ENCODE data around the gene SNRPA1.

The SNRPA1 gene

DNA sequence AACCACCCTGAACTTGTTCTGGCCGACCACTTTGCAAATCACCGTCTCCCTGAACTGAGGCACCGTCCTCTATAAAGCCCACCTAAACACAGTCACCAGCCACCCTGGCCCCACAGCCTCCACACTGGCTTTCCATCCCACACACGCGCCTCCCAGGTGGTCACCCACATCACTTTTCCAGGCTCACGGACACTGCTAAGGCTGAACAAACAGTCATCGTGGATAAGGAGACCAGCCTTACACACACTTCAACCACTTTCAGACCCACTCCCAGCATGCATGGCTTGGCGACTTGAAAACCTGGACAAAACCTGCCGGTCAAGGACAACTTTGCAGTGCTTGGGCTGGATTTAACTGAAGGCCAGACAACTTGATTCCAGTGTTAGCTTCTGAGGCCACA lies 51.6 kb downstream of the SNRPA1 start:
- H3K4me1 ChIP-seq (ENCODE audit: control insufficient read depth in 1 of 2, insufficient read depth in 2 of 2, low read length in 2 of 2) = peaks cover 0 to 37% of the 10 kb centered on the region in 2 donors
- H3K27me3 ChIP-seq (ENCODE audit: low read depth, low read length) = no peaks in the 10 kb centered on the region
- H3K27ac ChIP-seq (ENCODE audit: low read length) = no peak overlapping the region
- no peak overlapping the region for H3K4me3 ChIP-seq (ENCODE audit: low read depth in 1 of 2, low read length in 2 of 2)
- H3K36me3 ChIP-seq (ENCODE audit: control insufficient read depth in 1 of 2, insufficient read depth in 2 of 2, low read length in 2 of 2) = no peaks in the 10 kb centered on the region
- H3K9me3 ChIP-seq (ENCODE audit: control insufficient read depth in 1 of 2, low read length in 2 of 2) = no peaks in the 10 kb centered on the region

DNA sequence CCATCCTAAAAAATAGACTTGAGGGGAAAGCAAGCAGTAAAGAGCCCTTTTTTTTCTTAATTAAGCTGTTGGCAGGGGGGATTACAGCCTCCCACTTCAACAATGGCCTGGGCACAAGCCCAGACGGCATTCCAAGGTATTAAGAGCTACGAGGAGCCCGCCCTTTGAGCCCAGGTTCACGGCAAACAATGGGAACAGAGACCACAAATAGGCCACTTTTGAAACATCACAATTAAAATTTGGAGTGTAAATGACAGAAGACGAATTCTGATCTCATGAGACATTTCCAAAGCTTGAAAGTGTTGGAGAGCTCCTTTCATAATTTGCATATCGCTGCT lies 52.1 kb downstream of the SNRPA1 start:
- Histone ChIP-seq H3K4me1 (ENCODE audit: control insufficient read depth in 1 of 2, insufficient read depth in 2 of 2, low read length in 2 of 2) (peaks cover 0 to 37% of the 10 kb centered on the region in 2 donors), H3K27me3 (ENCODE audit: low read depth, low read length) (no peaks in the 10 kb centered on the region), H3K36me3 (ENCODE audit: control insufficient read depth in 1 of 2, insufficient read depth in 2 of 2, low read length in 2 of 2) (no peaks in the 10 kb centered on the region), H3K4me3 (ENCODE audit: low read depth in 1 of 2, low read length in 2 of 2) (no peak overlapping the region), H3K27ac (ENCODE audit: low read length) (no peak overlapping the region), H3K9me3 (ENCODE audit: control insufficient read depth in 1 of 2, low read length in 2 of 2) (no peaks in the 10 kb centered on the region)

DNA sequence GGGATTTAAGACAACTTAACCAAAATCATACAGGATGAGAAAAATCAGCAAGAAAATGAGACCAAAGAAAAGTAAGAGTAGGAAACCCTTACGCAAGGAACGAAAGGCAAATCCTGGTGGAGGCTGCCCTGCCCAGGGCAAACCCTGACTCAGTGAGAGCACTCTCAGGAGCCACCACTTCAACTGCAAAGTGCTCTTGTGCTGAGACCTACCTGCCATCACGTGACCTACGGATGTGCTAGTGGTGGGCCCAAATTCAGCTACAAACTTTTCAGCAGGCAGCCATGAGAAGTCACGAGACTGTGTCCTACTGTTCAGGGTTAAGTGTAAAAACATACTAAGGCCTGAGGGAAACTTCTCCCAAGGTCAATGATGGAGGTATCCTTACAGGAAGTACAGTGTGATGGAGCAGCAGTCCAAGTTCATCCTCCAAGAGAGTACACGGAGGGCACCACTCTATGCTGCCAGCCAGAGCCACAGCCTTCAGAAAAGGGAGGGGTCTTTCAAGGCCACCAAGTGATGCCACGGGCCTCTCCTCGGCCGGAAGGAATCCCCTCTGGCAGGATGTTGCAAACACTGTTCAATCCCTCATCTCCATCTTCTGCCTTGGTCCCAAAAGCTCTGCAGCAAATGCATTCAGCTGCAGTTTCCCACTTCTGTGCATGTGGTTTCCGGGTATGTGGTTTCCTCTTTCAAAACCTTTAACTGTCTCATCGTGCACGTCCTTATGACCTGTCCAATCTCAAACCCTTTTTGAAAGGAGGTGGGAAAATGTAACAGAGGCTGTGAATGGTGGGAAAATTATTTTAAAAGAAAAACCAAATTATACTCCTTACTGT lies 52.7 kb downstream of the SNRPA1 start:
- peaks cover 0 to 37% of the 10 kb centered on the region in 2 donors for H3K4me1 ChIP-seq (ENCODE audit: control insufficient read depth in 1 of 2, insufficient read depth in 2 of 2, low read length in 2 of 2)

DNA sequence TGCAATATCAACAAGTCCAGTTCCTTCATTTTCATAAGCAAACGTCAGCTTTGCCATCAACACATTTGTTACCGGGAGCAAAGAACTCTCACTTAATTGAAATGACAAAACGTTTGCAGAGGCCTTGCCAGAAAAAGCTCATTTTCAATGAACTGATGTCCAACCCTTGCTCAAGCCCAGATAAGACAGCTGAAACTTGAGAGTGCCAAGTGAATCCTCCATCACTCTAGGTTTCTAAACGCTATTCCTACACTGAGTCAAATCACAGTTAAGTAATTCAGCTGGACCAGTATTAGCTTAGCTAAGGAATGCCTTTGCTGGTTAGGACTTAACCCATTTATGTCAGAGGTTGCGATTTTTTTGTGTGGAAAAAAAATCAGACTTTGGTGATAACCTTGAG lies 54.7 kb downstream of the SNRPA1 start:
- H3K27ac ChIP-seq (ENCODE audit: low read length) = no peak overlapping the region
- H3K4me3 ChIP-seq (ENCODE audit: low read depth in 1 of 2, low read length in 2 of 2) = no peak overlapping the region
- H3K36me3 ChIP-seq (ENCODE audit: control insufficient read depth in 1 of 2, insufficient read depth in 2 of 2, low read length in 2 of 2) = peaks cover under 1 to 2% of the 10 kb centered on the region in 2 donors
- no peaks in the 10 kb centered on the region for H3K27me3 ChIP-seq (ENCODE audit: low read depth, low read length)
- peaks cover 0 to 37% of the 10 kb centered on the region in 2 donors for H3K4me1 ChIP-seq (ENCODE audit: control insufficient read depth in 1 of 2, insufficient read depth in 2 of 2, low read length in 2 of 2)
- no peaks in the 10 kb centered on the region for H3K9me3 ChIP-seq (ENCODE audit: control insufficient read depth in 1 of 2, low read length in 2 of 2)

More for the DNA sequence above, 52.7 kb downstream of the SNRPA1 start:
- no peak overlapping the region for H3K4me3 ChIP-seq (ENCODE audit: low read depth in 1 of 2, low read length in 2 of 2)
- no peaks in the 10 kb centered on the region for H3K36me3 ChIP-seq (ENCODE audit: control insufficient read depth in 1 of 2, insufficient read depth in 2 of 2, low read length in 2 of 2)
- no peaks in the 10 kb centered on the region for H3K27me3 ChIP-seq (ENCODE audit: low read depth, low read length)
- no peaks in the 10 kb centered on the region for H3K9me3 ChIP-seq (ENCODE audit: control insufficient read depth in 1 of 2, low read length in 2 of 2)
- H3K27ac ChIP-seq (ENCODE audit: low read length) = no peak overlapping the region

DNA sequence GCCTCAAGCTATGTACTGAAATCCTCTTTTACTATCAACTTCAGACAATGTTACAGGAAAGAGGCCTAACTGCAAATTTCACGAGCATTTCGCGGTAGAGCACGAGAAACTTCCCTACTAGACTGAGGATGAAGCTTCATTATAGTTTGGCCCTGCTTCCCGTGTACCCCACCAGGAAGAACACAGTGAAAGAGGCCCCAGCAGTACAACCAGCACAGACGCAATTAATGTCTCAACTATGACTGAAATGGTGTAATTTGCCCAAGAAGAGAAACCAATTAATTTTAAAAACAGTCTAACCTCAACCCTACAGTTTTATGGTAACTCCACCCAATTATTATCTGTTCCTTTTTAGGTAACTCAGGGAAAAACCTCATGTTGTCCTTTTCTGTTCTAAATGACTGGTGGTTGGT lies 55.3 kb downstream of the SNRPA1 start:
- Histone ChIP-seq H3K27me3 (ENCODE audit: low read depth, low read length) (no peaks in the 10 kb centered on the region), H3K9me3 (ENCODE audit: control insufficient read depth in 1 of 2, low read length in 2 of 2) (no peaks in the 10 kb centered on the region), H3K36me3 (ENCODE audit: control insufficient read depth in 1 of 2, insufficient read depth in 2 of 2, low read length in 2 of 2) (peaks cover 4 to 9% of the 10 kb centered on the region in 2 donors), H3K4me3 (ENCODE audit: low read depth in 1 of 2, low read length in 2 of 2) (no peak overlapping the region), H3K27ac (ENCODE audit: low read length) (no peak overlapping the region), H3K4me1 (ENCODE audit: control insufficient read depth in 1 of 2, insufficient read depth in 2 of 2, low read length in 2 of 2) (peaks cover 0 to 36% of the 10 kb centered on the region in 2 donors)

DNA sequence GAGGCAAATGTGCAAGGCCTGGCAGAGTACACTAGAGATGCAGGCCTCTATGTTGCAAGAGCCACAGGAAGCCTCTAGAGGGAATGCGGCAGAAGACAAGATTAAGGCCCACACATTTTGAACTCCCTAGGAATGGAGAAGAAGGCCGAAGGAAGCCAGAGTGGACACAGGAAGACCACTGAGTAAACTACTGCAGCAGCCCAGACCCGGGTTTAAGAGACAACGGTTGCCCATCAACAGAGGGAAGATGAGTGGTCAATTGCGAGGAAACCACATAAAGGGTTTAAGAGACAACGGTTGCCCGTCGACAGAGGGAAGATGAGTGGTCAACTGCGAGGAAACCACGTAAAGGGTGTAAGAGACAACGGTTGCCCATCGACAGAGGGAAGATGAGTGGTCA lies 57.8 kb downstream of the SNRPA1 start:
- Histone ChIP-seq H3K4me3 (ENCODE audit: low read depth in 1 of 2, low read length in 2 of 2) (no peak overlapping the region), H3K27ac (ENCODE audit: low read length) (no peak overlapping the region), H3K36me3 (ENCODE audit: control insufficient read depth in 1 of 2, insufficient read depth in 2 of 2, low read length in 2 of 2) (peaks cover 4 to 9% of the 10 kb centered on the region in 2 donors), H3K4me1 (ENCODE audit: control insufficient read depth in 1 of 2, insufficient read depth in 2 of 2, low read length in 2 of 2) (peaks cover 5 to 23% of the 10 kb centered on the region in 2 donors), H3K9me3 (ENCODE audit: control insufficient read depth in 1 of 2, low read length in 2 of 2) (no peaks in the 10 kb centered on the region), H3K27me3 (ENCODE audit: low read depth, low read length) (no peaks in the 10 kb centered on the region)

DNA sequence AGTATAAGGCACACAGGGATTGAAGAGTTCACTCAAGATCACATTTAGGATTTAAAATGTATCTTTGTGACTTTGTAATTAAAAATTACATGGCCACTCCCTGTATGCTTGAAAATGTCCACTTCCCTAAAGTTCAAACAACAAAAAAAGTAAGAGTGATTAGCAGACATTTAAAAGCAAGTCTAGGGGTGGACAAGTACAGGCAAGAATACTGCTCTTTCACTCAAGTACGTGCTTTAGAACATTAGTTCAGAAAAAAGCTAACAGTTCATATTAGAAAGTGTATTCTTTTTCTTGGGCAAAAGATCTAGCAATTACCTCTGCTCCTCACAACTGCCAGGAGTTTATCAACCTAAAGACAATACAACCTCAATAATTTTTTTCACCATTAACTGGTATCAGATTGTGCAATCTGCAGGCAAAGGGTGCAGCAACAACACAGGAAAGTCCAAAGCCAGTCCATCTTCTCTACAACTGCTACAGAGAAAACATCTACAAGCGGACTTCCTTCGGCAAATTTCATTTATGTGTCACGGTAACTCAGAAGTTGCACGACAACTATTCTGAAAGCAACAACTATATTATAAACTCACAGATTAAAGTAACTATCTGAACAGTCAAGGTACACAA lies 61.3 kb downstream of the SNRPA1 start:
- Histone ChIP-seq H3K4me1 (ENCODE audit: control insufficient read depth in 1 of 2, insufficient read depth in 2 of 2, low read length in 2 of 2) (peaks cover 5 to 9% of the 10 kb centered on the region in 2 donors), H3K27ac (ENCODE audit: low read length) (no peak overlapping the region), H3K9me3 (ENCODE audit: control insufficient read depth in 1 of 2, low read length in 2 of 2) (no peaks in the 10 kb centered on the region), H3K4me3 (ENCODE audit: low read depth in 1 of 2, low read length in 2 of 2) (no peak overlapping the region), H3K36me3 (ENCODE audit: control insufficient read depth in 1 of 2, insufficient read depth in 2 of 2, low read length in 2 of 2) (peaks cover 4 to 9% of the 10 kb centered on the region in 2 donors), H3K27me3 (ENCODE audit: low read depth, low read length) (no peaks in the 10 kb centered on the region)

DNA sequence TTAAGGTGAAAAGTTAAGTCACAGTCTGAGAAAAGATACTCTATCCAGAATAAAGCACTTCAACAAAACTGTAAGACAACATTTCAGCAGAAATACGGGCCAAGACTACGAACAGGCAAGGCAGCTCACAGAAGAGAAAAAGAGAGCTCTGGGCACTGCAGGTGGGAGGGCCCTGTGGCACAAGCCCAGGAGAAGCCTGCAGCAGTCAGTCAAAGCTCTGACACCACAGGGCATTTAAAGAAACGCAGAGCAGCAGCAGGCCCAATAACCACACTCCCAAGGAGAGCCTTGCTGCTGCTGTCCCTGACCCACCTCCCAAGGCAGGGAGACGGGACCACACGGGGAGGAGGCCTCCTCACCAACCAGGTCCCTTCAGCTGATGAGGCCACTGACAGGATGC lies 62.4 kb downstream of the SNRPA1 start:
- Histone ChIP-seq H3K4me3 (ENCODE audit: low read depth in 1 of 2, low read length in 2 of 2) (no peak overlapping the region), H3K4me1 (ENCODE audit: control insufficient read depth in 1 of 2, insufficient read depth in 2 of 2, low read length in 2 of 2) (peaks cover 5 to 7% of the 10 kb centered on the region in 2 donors), H3K9me3 (ENCODE audit: control insufficient read depth in 1 of 2, low read length in 2 of 2) (peaks cover 4 to 6% of the 10 kb centered on the region in 2 donors), H3K27ac (ENCODE audit: low read length) (no peak overlapping the region), H3K36me3 (ENCODE audit: control insufficient read depth in 1 of 2, insufficient read depth in 2 of 2, low read length in 2 of 2) (peaks cover 4 to 13% of the 10 kb centered on the region in 2 donors), H3K27me3 (ENCODE audit: low read depth, low read length) (no peaks in the 10 kb centered on the region)
